LNCaP clone FGC (cell line): ENCODE measurements around the gene AGBL4.

Experiments used
- DNase-seq: peaks from one replicate; pipeline ENCODE4 v3.0.0-alpha.2; 2011; ENCODE audit warnings: low read depth
- H3K4me3 ChIP-seq: 2 replicates; pipeline ENCODE4 v1.5.1; 2011; ENCODE audit warnings: mild to moderate bottlenecking, low read depth, low read length, control low read depth
- CTCF ChIP-seq: IDR thresholded peaks from 2 replicates; pipeline ENCODE4 v1.5.1; 2012; ENCODE audit warnings: mild to moderate bottlenecking; ENCODE audit not compliant: control insufficient read depth, insufficient read depth; ENCODE audit errors: extremely low read depth

AGBL4 gene

DNA sequence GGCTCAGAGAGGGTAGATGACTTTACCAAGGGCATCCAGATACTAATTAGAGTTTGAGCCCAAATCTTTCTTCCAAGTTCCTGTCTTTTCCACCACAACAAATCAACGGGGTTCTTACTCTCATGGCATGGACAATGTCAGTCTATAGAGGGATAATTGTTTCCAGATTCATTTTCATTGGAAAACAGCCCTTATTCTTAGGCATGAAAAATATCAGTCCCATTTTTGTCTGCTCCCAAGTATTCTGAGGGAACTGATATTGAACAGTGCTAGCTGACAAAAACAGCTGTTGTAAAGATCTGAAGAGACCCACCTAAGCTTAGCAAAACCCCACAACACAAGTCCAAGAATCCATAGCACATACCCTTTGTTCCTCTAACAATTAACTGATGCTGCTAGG lies 898.0 kb downstream of the AGBL4 start:
- no peak overlapping the region for H3K4me3 ChIP-seq
- TF ChIP-seq CTCF: no peak
- no peak for DNase-seq

GRCh38 chr1:49111931-49112330 lies 911.8 kb downstream of the AGBL4 start:
- no peak for TF ChIP-seq CTCF
- H3K4me3 ChIP-seq: no peak overlapping the region
- DNase-seq: no peak

GRCh38 chr1:49106445-49106844 lies 917.3 kb downstream of the AGBL4 start:
- DNase-seq: no peak
- H3K4me3 ChIP-seq: no peak overlapping the region
- no peak for TF ChIP-seq CTCF

GRCh38 chr1:49104575-49104974 lies 919.2 kb downstream of the AGBL4 start:
- H3K4me3 ChIP-seq: no peak overlapping the region
- DNase-seq: peak; percentile 30
- peak; percentile 61 for TF ChIP-seq CTCF

DNA sequence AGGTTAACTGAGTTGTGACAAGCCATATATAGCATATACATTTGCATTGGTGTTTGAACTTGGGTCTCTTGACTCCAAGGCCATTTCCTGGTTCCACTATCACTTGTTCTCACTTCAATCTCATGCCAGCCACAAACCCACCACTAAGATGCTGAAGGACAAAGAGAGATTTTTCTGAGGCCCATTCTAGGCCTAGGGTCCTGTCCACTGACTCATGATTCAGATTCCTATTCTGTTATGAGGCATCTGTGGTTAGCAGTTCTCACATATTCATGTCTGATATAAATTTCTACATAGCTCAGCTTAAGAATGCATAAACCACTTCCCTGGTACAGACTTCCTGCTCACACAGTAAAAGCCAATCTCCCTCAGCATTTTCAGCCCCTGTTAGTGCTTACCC lies 921.0 kb downstream of the AGBL4 start:
- no peak overlapping the region for H3K4me3 ChIP-seq
- TF ChIP-seq CTCF: no peak
- no peak for DNase-seq

GRCh38 chr1:49098866-49099265 lies 924.9 kb downstream of the AGBL4 start:
- DNase-seq: no peak
- no peak overlapping the region for H3K4me3 ChIP-seq
- no peak for TF ChIP-seq CTCF

DNA sequence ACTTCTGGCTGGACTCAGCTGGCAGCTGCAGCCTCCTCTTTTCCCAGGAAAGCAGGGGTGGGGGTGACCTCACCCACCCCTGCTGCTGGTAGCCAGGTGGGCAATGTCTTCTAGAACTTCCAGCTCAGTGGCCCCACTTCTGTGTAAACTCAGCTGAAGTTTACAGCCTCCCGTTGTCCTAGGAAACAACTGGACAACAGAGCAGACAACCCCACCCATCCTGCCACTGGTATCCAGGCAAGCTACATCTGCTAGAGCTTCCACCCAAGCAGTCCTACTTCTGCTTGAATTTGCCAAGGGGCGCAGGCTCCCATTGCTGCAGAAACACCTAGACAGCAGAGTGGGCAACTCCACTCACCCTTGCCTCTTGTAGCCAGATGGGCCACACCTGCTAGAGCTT lies 937.4 kb downstream of the AGBL4 start:
- no peak for TF ChIP-seq CTCF
- DNase-seq: no peak
- H3K4me3 ChIP-seq: no peak overlapping the region
